Smooth muscle cell of the brain vasculature (primary cell): ENCODE measurements around the gene KLHL30.
"Not testable (repeated sequence)": the region's sequence is repeated elsewhere in the genome, so short reads cannot be mapped to it uniquely, and the experiment has no call there.

Experiments used
- DNase-seq: peaks from one replicate; pipeline ENCODE4 v3.0.0-alpha.2; 2012; ENCODE audit warnings: low read depth, low spot score

Gene KLHL30

GRCh38 chr2:238160206-238161129 lies 22.0 kb downstream of the KLHL30 start:
- no peak for DNase-seq

- no peak for DNase-seq
Observed at GRCh38 chr2:238161291-238162051, 23.0 kb downstream of the KLHL30 start.

GRCh38 chr2:238162251-238162845 lies 23.9 kb downstream of the KLHL30 start:
- DNase-seq = no peak

- no peak for DNase-seq
Observed at GRCh38 chr2:238162846-238163441, 24.5 kb downstream of the KLHL30 start.

GRCh38 chr2:238163481-238164198 lies 25.2 kb downstream of the KLHL30 start:
- DNase-seq = no peak

- no peak for DNase-seq
Observed at GRCh38 chr2:238164906-238165287, 26.4 kb downstream of the KLHL30 start.

GRCh38 chr2:238165288-238165921 lies 26.9 kb downstream of the KLHL30 start:
- no peak for DNase-seq

- no peak for DNase-seq
Observed at GRCh38 chr2:238166391-238167343, 28.2 kb downstream of the KLHL30 start.

GRCh38 chr2:238167344-238167715 lies 28.9 kb downstream of the KLHL30 start:
- no peak for DNase-seq

- DNase-seq = no peak
Observed at GRCh38 chr2:238167761-238168160, 29.3 kb downstream of the KLHL30 start.

- no peak for DNase-seq
Observed at GRCh38 chr2:238168196-238169047, 30.0 kb downstream of the KLHL30 start.

GRCh38 chr2:238169048-238169707 lies 30.7 kb downstream of the KLHL30 start:
- peak; percentile 50 for DNase-seq

GRCh38 chr2:238169708-238170251 lies 31.3 kb downstream of the KLHL30 start:
- no peak for DNase-seq

- DNase-seq = no peak
Observed at GRCh38 chr2:238170386-238171071, 32.1 kb downstream of the KLHL30 start.

- not testable (repeated sequence) for DNase-seq
Observed at GRCh38 chr2:238171072-238171431, 32.6 kb downstream of the KLHL30 start.

GRCh38 chr2:238171575-238172187 lies 33.2 kb downstream of the KLHL30 start:
- no peak for DNase-seq

GRCh38 chr2:238172439-238172838 lies 34.0 kb downstream of the KLHL30 start:
- DNase-seq = no peak
